Testis (tissue), 2 donors: ENCODE data around the gene C17orf67.

Experiments
- CTCF ChIP-seq, 3 experiments: fragments of 450-650 bp in 2 of 3; fragments of 200-600 bp in 1 of 3; sonication (generic) in 1 of 3; IDR thresholded peaks; one replicate each; pipeline ENCODE4 v1.5.1; 2016 to 2019; ENCODE audit warnings: antibody characterized with exemption in 3 of 3, mild to moderate bottlenecking in 2 of 3, moderate library complexity in 1 of 3
- POLR2A ChIP-seq: fragments of 450-650 bp; IDR thresholded peaks from one replicate; pipeline ENCODE4 v1.6.1; 2017; ENCODE audit warnings: antibody characterized with exemption, mild to moderate bottlenecking, moderate library complexity

- TF ChIP-seq POLR2A = no peak
- no peak for TF ChIP-seq CTCF (IDR thresholded peaks at IDR 0.05)
These were observed 8.9 kb upstream of the C17orf67 start for GRCh38 chr17:56842577-56842976.
